NB4 (cell line): Measurements from ENCODE around the gene SPAG8.

ENCODE experiments used
- POLR2A ChIP-seq: IDR thresholded peaks from 2 replicates; pipeline ENCODE4 v1.6.1; 2011; ENCODE audit warnings: mild to moderate bottlenecking; ENCODE audit not compliant: insufficient read length; ENCODE audit errors: extremely low read depth
- TF ChIP-seq, protein P1 (sequence below): IDR thresholded peaks from one replicate; pipeline ENCODE4 v1.5.1; 2012; ENCODE audit warnings: low read depth, low read length

GRCh38 chr9:35798658-35799374, 13.2 kb downstream of the SPAG8 start:
- no peak for TF ChIP-seq POLR2A
- TF ChIP-seq, protein P1, sequence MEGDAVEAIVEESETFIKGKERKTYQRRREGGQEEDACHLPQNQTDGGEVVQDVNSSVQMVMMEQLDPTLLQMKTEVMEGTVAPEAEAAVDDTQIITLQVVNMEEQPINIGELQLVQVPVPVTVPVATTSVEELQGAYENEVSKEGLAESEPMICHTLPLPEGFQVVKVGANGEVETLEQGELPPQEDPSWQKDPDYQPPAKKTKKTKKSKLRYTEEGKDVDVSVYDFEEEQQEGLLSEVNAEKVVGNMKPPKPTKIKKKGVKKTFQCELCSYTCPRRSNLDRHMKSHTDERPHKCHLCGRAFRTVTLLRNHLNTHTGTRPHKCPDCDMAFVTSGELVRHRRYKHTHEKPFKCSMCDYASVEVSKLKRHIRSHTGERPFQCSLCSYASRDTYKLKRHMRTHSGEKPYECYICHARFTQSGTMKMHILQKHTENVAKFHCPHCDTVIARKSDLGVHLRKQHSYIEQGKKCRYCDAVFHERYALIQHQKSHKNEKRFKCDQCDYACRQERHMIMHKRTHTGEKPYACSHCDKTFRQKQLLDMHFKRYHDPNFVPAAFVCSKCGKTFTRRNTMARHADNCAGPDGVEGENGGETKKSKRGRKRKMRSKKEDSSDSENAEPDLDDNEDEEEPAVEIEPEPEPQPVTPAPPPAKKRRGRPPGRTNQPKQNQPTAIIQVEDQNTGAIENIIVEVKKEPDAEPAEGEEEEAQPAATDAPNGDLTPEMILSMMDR: no peak
